SIG-M5 (cell line): ENCODE measurements around the gene POLN.

Experiments used
- DNase-seq: peaks from one replicate; lab custom pipeline; 2025; lab: John Stamatoyannopoulos, UW

Gene POLN

GRCh38 chr4:2069986-2070385 is 171.9 kb downstream of the POLN start:
- no peak for DNase-seq

- no peak for DNase-seq
Measured at GRCh38 chr4:2069161-2069971, 172.6 kb downstream of the POLN start.

- DNase-seq = no peak
Measured at GRCh38 chr4:2068566-2068965, 173.4 kb downstream of the POLN start.

GRCh38 chr4:2068198-2068470 is 173.8 kb downstream of the POLN start:
- no peak for DNase-seq

- DNase-seq = no peak
Measured at GRCh38 chr4:2067446-2068197, 174.3 kb downstream of the POLN start.

GRCh38 chr4:2066571-2067445 is 175.1 kb downstream of the POLN start:
- no peak for DNase-seq

- DNase-seq = no peak
Measured at GRCh38 chr4:2066011-2066551, 175.8 kb downstream of the POLN start.

- no peak for DNase-seq
Measured at GRCh38 chr4:2065106-2065930, 176.6 kb downstream of the POLN start.

GRCh38 chr4:2064276-2064991 is 177.5 kb downstream of the POLN start:
- DNase-seq = no peak

- no peak for DNase-seq
Measured at GRCh38 chr4:2063557-2064275, 178.2 kb downstream of the POLN start.

GRCh38 chr4:2062808-2063524 is 179.0 kb downstream of the POLN start:
- DNase-seq = no peak

- no peak for DNase-seq
Measured at GRCh38 chr4:2062168-2062807, 179.6 kb downstream of the POLN start.

- no peak for DNase-seq
Measured at GRCh38 chr4:2061186-2062131, 180.5 kb downstream of the POLN start.

GRCh38 chr4:2060611-2061185 is 181.2 kb downstream of the POLN start:
- DNase-seq = no peak

- no peak for DNase-seq
Measured at GRCh38 chr4:2059726-2060602, 182.0 kb downstream of the POLN start.

GRCh38 chr4:2059046-2059725 is 182.7 kb downstream of the POLN start, which contains the start of gene NAT8L:
NAT8L (plus strand) TSS chr4:2059327; CDS start chr4:2059512, 185 bp downstream.
- no peak for DNase-seq
